GM23338 (cell line): ENCODE data around the gene TMEM141. TPM values are rescaled to one million over a fixed set of nuclear protein-coding genes. Genes with fewer than 3 reads are reported as not detected.

ENCODE experiments used
- JUNB ChIP-seq: IDR thresholded peaks from one replicate; pipeline ENCODE4 v1.6.1; 2016; ENCODE audit warnings: antibody characterized with exemption; ENCODE audit not compliant: unreplicated experiment
- REST ChIP-seq: IDR thresholded peaks from one replicate; pipeline ENCODE4 v1.6.1; 2018; ENCODE audit warnings: antibody characterized with exemption; ENCODE audit not compliant: unreplicated experiment
- STAT1 ChIP-seq: IDR thresholded peaks from one replicate; pipeline ENCODE4 v1.6.1; 2016; ENCODE audit warnings: antibody characterized with exemption; ENCODE audit not compliant: unreplicated experiment
- polyA plus RNA-seq: library from polyadenylated mRNA; unstranded; fragments of >200 nt; fragmentation: Nextera tagmentation; extraction: Ambion mirVana; gene quantifications from 2 replicates; pipeline ENCODE4 v1.2.1, GENCODE V29; 2016
- total RNA-seq: library from RNA; depleted of rRNA; stranded (reverse); fragments of >200 nt; shearing (Covaris generic); gene quantifications from 2 replicates; pipeline ENCODE4 v1.2.3, GENCODE V29; 2014
- TF ChIP-seq, protein P1 (sequence below): fragments of 250-450 bp; sonication (Bioruptor Pico); IDR thresholded peaks from 2 replicates; pipeline ENCODE4 v1.5.0; 2020; ENCODE audit warnings: mild to moderate bottlenecking, moderate library complexity

TMEM141 gene
- total and polyA plus RNA-seq, 2 experiments from 2014 or later, result 71.4 to 90.5 TPM

- TF ChIP-seq REST (no peak), STAT1 (no peak), JUNB (no peak)
- TF ChIP-seq, protein P1, sequence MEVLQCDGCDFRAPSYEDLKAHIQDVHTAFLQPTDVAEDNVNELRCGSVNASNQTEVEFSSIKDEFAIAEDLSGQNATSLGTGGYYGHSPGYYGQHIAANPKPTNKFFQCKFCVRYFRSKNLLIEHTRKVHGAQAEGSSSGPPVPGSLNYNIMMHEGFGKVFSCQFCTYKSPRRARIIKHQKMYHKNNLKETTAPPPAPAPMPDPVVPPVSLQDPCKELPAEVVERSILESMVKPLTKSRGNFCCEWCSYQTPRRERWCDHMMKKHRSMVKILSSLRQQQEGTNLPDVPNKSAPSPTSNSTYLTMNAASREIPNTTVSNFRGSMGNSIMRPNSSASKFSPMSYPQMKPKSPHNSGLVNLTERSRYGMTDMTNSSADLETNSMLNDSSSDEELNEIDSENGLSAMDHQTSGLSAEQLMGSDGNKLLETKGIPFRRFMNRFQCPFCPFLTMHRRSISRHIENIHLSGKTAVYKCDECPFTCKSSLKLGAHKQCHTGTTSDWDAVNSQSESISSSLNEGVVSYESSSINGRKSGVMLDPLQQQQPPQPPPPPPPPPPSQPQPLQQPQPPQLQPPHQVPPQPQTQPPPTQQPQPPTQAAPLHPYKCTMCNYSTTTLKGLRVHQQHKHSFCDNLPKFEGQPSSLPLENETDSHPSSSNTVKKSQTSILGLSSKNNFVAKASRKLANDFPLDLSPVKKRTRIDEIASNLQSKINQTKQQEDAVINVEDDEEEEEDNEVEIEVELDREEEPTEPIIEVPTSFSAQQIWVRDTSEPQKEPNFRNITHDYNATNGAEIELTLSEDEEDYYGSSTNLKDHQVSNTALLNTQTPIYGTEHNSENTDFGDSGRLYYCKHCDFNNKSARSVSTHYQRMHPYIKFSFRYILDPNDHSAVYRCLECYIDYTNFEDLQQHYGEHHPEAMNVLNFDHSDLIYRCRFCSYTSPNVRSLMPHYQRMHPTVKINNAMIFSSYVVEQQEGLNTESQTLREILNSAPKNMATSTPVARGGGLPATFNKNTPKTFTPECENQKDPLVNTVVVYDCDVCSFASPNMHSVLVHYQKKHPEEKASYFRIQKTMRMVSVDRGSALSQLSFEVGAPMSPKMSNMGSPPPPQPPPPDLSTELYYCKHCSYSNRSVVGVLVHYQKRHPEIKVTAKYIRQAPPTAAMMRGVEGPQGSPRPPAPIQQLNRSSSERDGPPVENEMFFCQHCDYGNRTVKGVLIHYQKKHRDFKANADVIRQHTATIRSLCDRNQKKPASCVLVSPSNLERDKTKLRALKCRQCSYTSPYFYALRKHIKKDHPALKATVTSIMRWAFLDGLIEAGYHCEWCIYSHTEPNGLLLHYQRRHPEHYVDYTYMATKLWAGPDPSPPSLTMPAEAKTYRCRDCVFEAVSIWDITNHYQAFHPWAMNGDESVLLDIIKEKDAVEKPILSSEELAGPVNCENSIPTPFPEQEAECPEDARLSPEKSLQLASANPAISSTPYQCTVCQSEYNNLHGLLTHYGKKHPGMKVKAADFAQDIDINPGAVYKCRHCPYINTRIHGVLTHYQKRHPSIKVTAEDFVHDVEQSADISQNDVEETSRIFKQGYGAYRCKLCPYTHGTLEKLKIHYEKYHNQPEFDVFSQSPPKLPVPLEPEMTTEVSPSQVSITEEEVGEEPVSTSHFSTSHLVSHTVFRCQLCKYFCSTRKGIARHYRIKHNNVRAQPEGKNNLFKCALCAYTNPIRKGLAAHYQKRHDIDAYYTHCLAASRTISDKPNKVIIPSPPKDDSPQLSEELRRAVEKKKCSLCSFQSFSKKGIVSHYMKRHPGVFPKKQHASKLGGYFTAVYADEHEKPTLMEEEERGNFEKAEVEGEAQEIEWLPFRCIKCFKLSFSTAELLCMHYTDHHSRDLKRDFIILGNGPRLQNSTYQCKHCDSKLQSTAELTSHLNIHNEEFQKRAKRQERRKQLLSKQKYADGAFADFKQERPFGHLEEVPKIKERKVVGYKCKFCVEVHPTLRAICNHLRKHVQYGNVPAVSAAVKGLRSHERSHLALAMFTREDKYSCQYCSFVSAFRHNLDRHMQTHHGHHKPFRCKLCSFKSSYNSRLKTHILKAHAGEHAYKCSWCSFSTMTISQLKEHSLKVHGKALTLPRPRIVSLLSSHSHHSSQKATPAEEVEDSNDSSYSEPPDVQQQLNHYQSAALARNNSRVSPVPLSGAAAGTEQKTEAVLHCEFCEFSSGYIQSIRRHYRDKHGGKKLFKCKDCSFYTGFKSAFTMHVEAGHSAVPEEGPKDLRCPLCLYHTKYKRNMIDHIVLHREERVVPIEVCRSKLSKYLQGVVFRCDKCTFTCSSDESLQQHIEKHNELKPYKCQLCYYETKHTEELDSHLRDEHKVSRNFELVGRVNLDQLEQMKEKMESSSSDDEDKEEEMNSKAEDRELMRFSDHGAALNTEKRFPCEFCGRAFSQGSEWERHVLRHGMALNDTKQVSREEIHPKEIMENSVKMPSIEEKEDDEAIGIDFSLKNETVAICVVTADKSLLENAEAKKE (CRISPR knock-in tag), result no peak
Observed at GRCh38 chr9:136799079-136799853, 8.1 kb downstream of the TMEM141 start (continued).
